Measurements from ENCODE around the gene ARHGEF9.
"Not testable (repeated sequence)": the region's sequence is repeated elsewhere in the genome, so short reads cannot be mapped to it uniquely, and the experiment has no call there.

Gene ARHGEF9

DNA sequence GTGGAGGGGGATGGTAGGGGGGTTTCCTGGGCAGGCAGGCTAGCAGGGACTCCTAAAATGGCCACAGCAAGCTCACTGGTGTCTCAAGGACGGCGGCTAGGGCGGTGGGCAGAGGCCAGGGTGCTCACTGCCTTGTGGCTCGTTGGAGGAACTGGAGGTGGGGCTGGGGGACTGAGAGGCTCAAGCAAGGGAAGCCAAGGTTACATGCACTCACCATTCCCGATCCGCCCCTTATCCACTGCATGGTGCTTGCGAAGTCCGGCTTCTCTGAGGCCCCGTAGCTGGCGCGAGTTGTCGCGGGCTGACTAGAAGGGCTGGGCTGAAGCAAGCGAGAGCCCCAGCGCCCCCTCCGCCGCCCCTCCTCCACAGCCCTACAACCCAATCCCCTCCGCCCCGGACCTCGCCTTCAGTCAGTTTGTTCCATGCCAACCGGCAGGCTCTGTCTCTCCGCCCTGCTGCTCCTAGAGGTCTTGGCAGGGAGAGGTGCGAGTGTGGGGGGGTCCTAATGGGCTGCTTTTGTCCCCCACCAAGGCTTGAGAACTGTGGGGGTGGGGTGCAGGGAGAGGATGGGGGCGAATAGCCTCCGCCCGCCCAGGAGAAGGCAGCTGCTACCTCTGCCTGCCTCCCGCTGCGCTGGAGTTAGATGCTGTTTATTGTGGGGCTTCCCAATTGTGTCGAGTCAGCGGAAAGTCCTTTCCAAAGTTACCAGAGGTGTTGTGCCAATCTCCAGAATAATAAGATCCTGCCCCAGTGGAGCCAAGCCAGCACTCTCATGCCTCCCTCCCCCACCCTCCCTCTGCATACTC is at the start of gene ARHGEF9:
Gene ARHGEF9, minus strand, starts transcription at position 313 of the 806 bp plus-strand sequence. Its CDS starts 69 bp downstream, at position 244.
- H3K27ac ChIP-seq (ENCODE audit: low read length), result peak within 1 kb of the TSS; percentile 65
- peak within 1 kb of the TSS; percentile 90 for H3K9ac ChIP-seq (ENCODE audit: low read depth, low read length)
- H3K4me3 ChIP-seq (ENCODE audit: low read length), result peak within 1 kb of the TSS; percentile 76

DNA sequence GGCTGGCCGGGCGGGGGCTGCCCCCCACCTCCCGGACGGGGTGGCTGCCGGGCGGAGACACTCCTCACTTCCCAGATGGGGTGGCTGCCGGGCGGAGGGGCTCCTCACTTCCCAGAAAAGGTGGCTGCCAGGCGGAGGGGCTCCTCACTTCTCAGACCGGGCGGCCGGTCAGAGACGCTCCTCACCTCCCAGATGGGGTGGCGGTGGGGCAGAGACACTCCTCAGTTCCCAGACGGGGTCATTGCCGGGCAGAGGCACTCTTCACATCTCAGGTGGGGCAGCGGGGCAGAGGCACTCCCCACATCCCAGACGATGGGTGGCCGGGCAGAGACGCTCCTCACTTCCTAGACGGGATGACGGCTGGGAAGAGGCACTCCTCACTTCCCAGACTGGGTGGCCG is 40.4 kb upstream of the ARHGEF9 start:
- not testable (repeated sequence) for H3K9ac ChIP-seq (ENCODE audit: low read depth, low read length); H3K27ac ChIP-seq (ENCODE audit: low read length); H3K4me3 ChIP-seq (ENCODE audit: low read length); H3K4me1 ChIP-seq (ENCODE audit: insufficient read depth, low read length); H3K27me3 ChIP-seq (ENCODE audit: insufficient read depth, low read length); H3K9me3 ChIP-seq (ENCODE audit: insufficient read depth, low read depth, low read length); H3K36me3 ChIP-seq (ENCODE audit: insufficient read depth, low read depth, low read length)

More for the DNA sequence above, at the start of gene ARHGEF9:
- Histone ChIP-seq H3K36me3 (ENCODE audit: insufficient read depth, low read depth, low read length) (no peaks in the 10 kb centered on the region; the same call in 1 of the 2 replicates), H3K9me3 (ENCODE audit: insufficient read depth, low read depth, low read length) (peaks cover 5% of the 10 kb centered on the region; the same call in 1 of the 2 replicates), H3K4me1 (ENCODE audit: insufficient read depth, low read length) (peaks cover 5% of the 10 kb centered on the region; the same call in 1 of the 2 replicates), H3K27me3 (ENCODE audit: insufficient read depth, low read length) (no peaks in the 10 kb centered on the region)

DNA sequence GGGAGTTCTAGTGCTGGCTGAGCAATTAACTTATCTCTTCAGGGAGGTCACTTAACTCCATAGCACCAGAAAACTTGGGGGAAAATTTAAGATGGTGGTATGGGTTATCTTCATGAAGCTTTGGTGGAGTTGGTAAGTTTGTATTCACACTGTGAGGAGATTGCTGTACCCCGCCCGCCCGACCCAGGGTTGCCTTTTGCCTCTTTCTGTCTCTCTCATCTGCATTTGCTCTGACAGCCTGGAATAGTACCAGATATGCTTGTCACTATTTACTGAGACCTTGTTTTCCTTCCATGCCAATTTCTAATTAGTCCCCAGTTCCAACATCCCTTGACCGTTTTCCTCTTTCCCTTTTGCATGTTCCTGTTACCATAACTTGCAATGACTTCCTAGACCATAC is 33.1 kb upstream of the ARHGEF9 start:
- Histone ChIP-seq H3K4me3 (ENCODE audit: low read length) (no peak overlapping the region), H3K27me3 (ENCODE audit: insufficient read depth, low read length) (no peaks in the 10 kb centered on the region), H3K4me1 (ENCODE audit: insufficient read depth, low read length) (no peaks in the 10 kb centered on the region), H3K27ac (ENCODE audit: low read length) (no peak overlapping the region), H3K9ac (ENCODE audit: low read depth, low read length) (no peak overlapping the region), H3K9me3 (ENCODE audit: insufficient read depth, low read depth, low read length) (no peaks in the 10 kb centered on the region), H3K36me3 (ENCODE audit: insufficient read depth, low read depth, low read length) (no peaks in the 10 kb centered on the region)

DNA sequence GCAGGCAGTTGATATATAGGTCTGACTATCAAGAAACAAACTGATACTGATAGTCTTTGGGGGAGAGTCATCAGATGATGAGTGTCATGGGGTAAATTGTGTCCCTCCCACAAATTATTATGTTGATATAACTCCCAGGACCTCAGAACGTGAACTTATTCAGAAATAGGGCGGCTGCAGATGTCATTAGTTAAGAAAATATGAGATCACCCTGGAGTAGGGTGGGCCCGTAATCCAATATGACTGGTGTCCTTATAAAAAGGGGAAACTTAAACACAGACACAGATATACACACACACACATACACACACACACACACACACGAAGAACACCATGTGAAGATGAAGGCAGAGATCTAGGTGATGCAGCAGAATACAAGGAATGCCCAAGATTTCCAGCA is 32.7 kb upstream of the ARHGEF9 start:
- Histone ChIP-seq H3K36me3 (ENCODE audit: insufficient read depth, low read depth, low read length) (no peaks in the 10 kb centered on the region), H3K9ac (ENCODE audit: low read depth, low read length) (no peak overlapping the region), H3K4me1 (ENCODE audit: insufficient read depth, low read length) (no peaks in the 10 kb centered on the region), H3K27ac (ENCODE audit: low read length) (no peak overlapping the region), H3K9me3 (ENCODE audit: insufficient read depth, low read depth, low read length) (no peaks in the 10 kb centered on the region), H3K4me3 (ENCODE audit: low read length) (no peak overlapping the region), H3K27me3 (ENCODE audit: insufficient read depth, low read length) (no peaks in the 10 kb centered on the region)

DNA sequence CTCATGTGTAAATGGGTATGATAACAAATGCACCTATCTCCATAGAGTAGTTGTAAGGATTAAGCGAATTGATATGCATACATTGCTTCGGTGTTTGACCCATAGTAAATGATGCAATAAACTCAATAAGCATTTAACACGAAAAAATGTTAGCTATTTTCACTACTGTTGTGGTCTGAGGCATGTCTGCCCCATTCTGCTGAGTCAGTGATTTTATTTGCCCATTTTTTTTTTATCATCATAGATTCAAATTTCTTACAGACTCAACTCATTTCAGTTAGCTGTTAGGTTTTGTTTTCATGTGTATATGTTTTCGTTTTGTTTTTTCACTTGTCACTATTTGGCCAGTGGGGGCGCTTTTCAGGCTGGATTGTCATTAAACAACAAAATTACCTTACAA is 27.8 kb upstream of the ARHGEF9 start:
- Histone ChIP-seq H3K4me3 (ENCODE audit: low read length) (no peak overlapping the region), H3K27me3 (ENCODE audit: insufficient read depth, low read length) (no peaks in the 10 kb centered on the region), H3K9ac (ENCODE audit: low read depth, low read length) (no peak overlapping the region), H3K9me3 (ENCODE audit: insufficient read depth, low read depth, low read length) (no peaks in the 10 kb centered on the region), H3K4me1 (ENCODE audit: insufficient read depth, low read length) (no peaks in the 10 kb centered on the region), H3K36me3 (ENCODE audit: insufficient read depth, low read depth, low read length) (no peaks in the 10 kb centered on the region), H3K27ac (ENCODE audit: low read length) (no peak overlapping the region)

DNA sequence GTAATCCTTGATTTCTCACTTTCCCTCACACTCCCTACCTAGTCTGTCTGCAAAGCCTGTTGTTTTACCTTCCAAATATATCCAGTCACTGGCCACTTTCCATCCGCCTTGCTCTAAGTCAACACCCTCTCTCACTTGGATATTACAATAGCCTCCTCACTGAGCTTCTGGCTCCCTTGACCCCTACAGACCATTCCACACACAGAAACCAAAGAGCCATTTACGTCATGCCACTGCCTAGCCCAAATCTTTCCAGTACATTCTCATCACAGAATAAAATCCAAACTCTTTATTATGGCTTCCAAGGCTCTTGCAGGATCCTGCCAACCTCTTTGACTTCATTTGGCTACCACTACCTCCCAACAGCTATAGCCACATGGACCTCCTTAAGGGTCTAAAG is 25.7 kb upstream of the ARHGEF9 start:
- H3K27ac ChIP-seq (ENCODE audit: low read length), result no peak overlapping the region
- no peaks in the 10 kb centered on the region for H3K9me3 ChIP-seq (ENCODE audit: insufficient read depth, low read depth, low read length)
- H3K9ac ChIP-seq (ENCODE audit: low read depth, low read length), result no peak overlapping the region
- H3K4me1 ChIP-seq (ENCODE audit: insufficient read depth, low read length), result no peaks in the 10 kb centered on the region
- H3K36me3 ChIP-seq (ENCODE audit: insufficient read depth, low read depth, low read length), result no peaks in the 10 kb centered on the region
- no peak overlapping the region for H3K4me3 ChIP-seq (ENCODE audit: low read length)
- no peaks in the 10 kb centered on the region for H3K27me3 ChIP-seq (ENCODE audit: insufficient read depth, low read length)

DNA sequence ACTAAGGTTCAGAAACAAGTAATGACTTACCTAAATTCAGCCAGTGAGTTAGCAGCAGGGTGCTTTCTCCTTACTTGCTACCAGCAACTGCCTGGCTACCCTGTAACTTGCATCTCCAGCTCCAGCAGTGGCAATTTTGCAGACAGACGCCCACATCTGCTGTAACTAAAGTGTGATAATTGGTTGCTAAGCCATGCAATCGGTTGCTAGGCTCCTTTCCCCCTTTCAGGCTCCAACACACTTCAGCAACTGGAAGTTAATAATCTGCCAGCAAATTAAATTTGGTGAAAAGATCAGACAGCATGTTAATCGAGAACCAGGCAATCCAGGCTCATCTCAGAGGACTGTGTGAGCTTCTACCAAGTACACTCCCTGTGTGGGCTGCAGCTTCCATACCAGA is 24.2 kb upstream of the ARHGEF9 start:
- Histone ChIP-seq H3K4me1 (ENCODE audit: insufficient read depth, low read length) (no peaks in the 10 kb centered on the region), H3K9ac (ENCODE audit: low read depth, low read length) (no peak overlapping the region), H3K4me3 (ENCODE audit: low read length) (no peak overlapping the region), H3K27ac (ENCODE audit: low read length) (no peak overlapping the region), H3K9me3 (ENCODE audit: insufficient read depth, low read depth, low read length) (no peaks in the 10 kb centered on the region), H3K36me3 (ENCODE audit: insufficient read depth, low read depth, low read length) (no peaks in the 10 kb centered on the region), H3K27me3 (ENCODE audit: insufficient read depth, low read length) (no peaks in the 10 kb centered on the region)

DNA sequence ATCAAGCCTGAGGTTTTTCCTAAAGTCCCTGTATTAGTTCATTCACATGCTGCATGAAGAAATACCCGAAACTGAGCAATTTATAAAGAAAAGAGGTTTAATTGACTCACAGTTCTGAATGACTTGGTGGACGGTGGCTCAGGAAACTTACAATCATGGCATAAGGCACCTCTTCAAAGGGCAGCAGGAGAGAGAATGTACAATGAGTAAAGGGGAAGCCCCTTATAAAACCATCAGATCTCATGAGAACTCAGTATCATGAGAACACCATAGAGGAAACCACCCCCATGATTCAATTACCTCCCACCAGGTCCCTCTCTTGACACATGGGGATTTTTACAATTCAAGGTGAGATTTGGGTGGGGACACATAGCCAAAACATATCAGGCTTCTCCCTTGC is 10.4 kb upstream of the ARHGEF9 start:
- H3K36me3 ChIP-seq (ENCODE audit: insufficient read depth, low read depth, low read length); H3K27me3 ChIP-seq (ENCODE audit: insufficient read depth, low read length); H3K4me1 ChIP-seq (ENCODE audit: insufficient read depth, low read length); H3K9ac ChIP-seq (ENCODE audit: low read depth, low read length); H3K4me3 ChIP-seq (ENCODE audit: low read length); H3K9me3 ChIP-seq (ENCODE audit: insufficient read depth, low read depth, low read length); H3K27ac ChIP-seq (ENCODE audit: low read length): not testable (repeated sequence)

DNA sequence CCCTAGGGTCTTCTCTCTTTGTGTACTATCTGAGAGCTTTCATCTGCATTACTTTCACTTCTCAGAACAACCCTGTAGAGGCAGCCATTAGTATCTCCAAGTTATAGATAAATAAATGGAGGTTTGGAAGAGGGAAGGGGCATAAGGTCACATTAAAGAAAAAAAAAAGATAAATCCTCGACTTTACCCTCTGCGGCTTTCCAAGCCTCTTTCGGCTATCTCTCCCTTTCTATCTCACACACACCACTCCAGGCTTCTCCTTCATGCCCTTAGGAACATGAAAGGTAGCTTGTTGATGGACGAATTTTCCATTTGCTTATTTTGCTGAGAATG is 660 bp upstream of the ARHGEF9 start:
- Histone ChIP-seq H3K27me3 (ENCODE audit: insufficient read depth, low read length) (no peaks in the 10 kb centered on the region), H3K9me3 (ENCODE audit: insufficient read depth, low read depth, low read length) (peaks cover under 1% of the 10 kb centered on the region; the same call in 1 of the 2 replicates), H3K9ac (ENCODE audit: low read depth, low read length) (peak overlapping the region; percentile 90; the same call in 1 of the 2 replicates), H3K36me3 (ENCODE audit: insufficient read depth, low read depth, low read length) (no peaks in the 10 kb centered on the region; the same call in 1 of the 2 replicates), H3K27ac (ENCODE audit: low read length) (peak overlapping the region; percentile 65), H3K4me3 (ENCODE audit: low read length) (peak overlapping the region; percentile 76), H3K4me1 (ENCODE audit: insufficient read depth, low read length) (peaks cover 5% of the 10 kb centered on the region; the same call in 1 of the 2 replicates)

DNA sequence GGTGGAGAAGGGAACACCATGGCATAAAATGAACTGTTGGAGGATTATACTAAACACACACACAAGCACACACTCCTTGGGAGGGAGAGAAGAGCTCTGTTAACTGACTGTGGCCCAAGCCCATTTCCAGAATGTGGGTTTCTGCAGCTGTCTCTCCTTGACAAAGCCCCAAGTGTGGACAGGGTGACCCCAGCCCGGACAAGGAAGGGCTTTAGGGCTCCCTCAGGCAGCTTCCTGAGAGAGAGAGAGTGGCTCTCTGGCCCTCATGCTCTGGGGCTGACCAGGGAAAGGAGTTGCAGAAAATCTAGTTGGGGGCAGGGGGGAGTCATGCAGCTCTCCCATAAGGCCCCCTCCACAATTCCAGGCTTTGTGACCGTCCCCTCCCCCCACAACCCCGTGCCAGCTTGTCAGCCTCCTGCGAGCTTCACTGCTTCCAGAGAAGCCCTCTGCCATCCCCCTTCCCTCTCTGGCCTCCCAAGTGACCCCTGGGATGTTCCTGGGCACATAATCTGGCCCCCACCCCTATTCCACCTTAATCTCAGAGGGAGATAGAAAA is 590 bp downstream of the ARHGEF9 start:
- peak overlapping the region; percentile 76 for H3K4me3 ChIP-seq (ENCODE audit: low read length)
- H3K27ac ChIP-seq (ENCODE audit: low read length), result peak overlapping the region; percentile 27
- H3K36me3 ChIP-seq (ENCODE audit: insufficient read depth, low read depth, low read length), result no peaks in the 10 kb centered on the region; the same call in 1 of the 2 replicates
- no peaks in the 10 kb centered on the region for H3K27me3 ChIP-seq (ENCODE audit: insufficient read depth, low read length)
- peaks cover 5% of the 10 kb centered on the region; the same call in 1 of the 2 replicates for H3K4me1 ChIP-seq (ENCODE audit: insufficient read depth, low read length)
- H3K9ac ChIP-seq (ENCODE audit: low read depth, low read length), result peak overlapping the region; percentile 90
- H3K9me3 ChIP-seq (ENCODE audit: insufficient read depth, low read depth, low read length), result peaks cover 12% of the 10 kb centered on the region

DNA sequence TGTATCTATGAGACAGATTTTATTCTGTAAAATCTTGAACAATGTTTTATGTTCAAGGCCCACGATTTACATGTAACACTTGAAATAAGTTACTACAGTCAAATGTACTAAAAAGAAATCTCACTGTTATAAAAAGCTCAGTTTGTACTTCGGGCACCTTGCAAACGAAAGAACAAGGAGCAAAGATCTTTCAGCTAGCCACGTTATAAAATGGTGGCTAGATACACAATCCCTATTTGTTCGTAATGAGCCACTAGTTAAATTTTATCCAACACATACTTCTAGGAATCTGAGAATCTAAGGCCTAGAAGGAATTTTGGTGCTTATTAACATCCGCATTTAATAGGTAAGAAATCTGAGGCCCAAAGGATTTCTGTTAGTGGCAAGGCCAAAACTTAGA is 2.5 kb downstream of the ARHGEF9 start:
- H3K27me3 ChIP-seq (ENCODE audit: insufficient read depth, low read length), result no peaks in the 10 kb centered on the region
- H3K27ac ChIP-seq (ENCODE audit: low read length), result no peak overlapping the region
- H3K9me3 ChIP-seq (ENCODE audit: insufficient read depth, low read depth, low read length), result peaks cover 30% of the 10 kb centered on the region
- H3K4me1 ChIP-seq (ENCODE audit: insufficient read depth, low read length), result peaks cover 5% of the 10 kb centered on the region; the same call in 1 of the 2 replicates
- H3K36me3 ChIP-seq (ENCODE audit: insufficient read depth, low read depth, low read length), result no peaks in the 10 kb centered on the region; the same call in 1 of the 2 replicates
- H3K4me3 ChIP-seq (ENCODE audit: low read length), result peak overlapping the region; percentile 35; the same call in 1 of the 2 replicates
- H3K9ac ChIP-seq (ENCODE audit: low read depth, low read length), result no peak overlapping the region

DNA sequence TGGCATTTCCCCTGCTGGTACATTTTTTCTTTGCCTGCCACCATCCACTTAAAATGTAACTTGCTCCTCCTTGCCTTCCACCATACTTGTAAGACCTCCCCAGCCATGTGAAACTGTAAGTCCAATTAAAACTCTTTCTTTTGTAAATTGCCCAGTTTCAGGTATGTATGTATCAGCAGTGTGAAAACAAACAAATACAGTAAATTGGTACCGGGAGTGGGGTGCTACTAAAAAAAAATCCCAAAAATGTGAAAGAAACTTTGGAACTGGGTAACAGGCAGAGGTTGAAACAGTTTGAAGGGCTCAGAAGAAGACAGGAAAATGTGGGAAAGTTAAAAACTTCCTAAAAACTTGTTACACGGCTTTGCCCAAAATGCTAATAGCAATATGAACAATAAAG is 16.3 kb downstream of the ARHGEF9 start:
- no peaks in the 10 kb centered on the region; the same call in 1 of the 2 replicates for H3K36me3 ChIP-seq (ENCODE audit: insufficient read depth, low read depth, low read length)
- no peak overlapping the region for H3K27ac ChIP-seq (ENCODE audit: low read length)
- no peak overlapping the region for H3K9ac ChIP-seq (ENCODE audit: low read depth, low read length)
- H3K9me3 ChIP-seq (ENCODE audit: insufficient read depth, low read depth, low read length), result peaks cover 10% of the 10 kb centered on the region; the same call in 1 of the 2 replicates
- H3K4me1 ChIP-seq (ENCODE audit: insufficient read depth, low read length), result no peaks in the 10 kb centered on the region; the same call in 1 of the 2 replicates
- H3K27me3 ChIP-seq (ENCODE audit: insufficient read depth, low read length), result no peaks in the 10 kb centered on the region
- no peak overlapping the region for H3K4me3 ChIP-seq (ENCODE audit: low read length)

All from iPS-20b (cell line).